ENCODE measurements around the gene MAS1. TPM values are rescaled to one million over a fixed set of nuclear protein-coding genes. Genes with fewer than 3 reads are reported as not detected.

Gene MAS1
- total RNA-seq, 4 donors from 2014 or later: not detected

DNA sequence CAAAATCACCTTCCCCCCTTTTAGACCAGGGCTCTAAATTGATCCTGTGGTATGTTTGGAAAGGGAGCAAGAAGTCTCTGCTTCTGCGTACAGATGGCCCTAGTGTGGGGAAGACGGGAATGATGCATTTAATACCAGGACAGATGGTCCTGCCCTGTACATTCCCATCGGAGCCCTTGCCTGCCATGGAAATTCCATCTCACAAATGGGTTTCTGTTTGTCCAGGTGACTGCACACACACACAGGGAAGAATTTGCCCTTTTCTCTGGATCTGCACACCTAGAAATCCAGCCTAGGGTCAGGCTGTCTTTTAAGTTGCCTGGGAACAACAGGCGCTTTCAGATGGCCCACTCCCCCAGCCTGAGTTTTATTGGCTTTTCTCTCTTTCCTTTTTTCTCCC is 1.3 kb downstream of the MAS1 start:
- H3K36me3 ChIP-seq: no peaks in the 10 kb centered on the region
- DNase-seq (ENCODE audit: low spot score in 2 of 2): peak in 1 of 2 donors; percentile 28
- no peak overlapping the region for H3K4me3 ChIP-seq
- WGBS: 92% methylated on average over 4 of the region's 4 CpGs
- peaks cover 60% of the 10 kb centered on the region for H3K27me3 ChIP-seq
- H3K27ac ChIP-seq: no peak overlapping the region
- no peaks in the 10 kb centered on the region for H3K9me3 ChIP-seq
- TF ChIP-seq EP300 (IDR thresholded peaks at IDR 0.05) (no peak), POLR2A (IDR thresholded peaks at IDR 0.05) (no peak), POLR2AphosphoS5 (IDR thresholded peaks at IDR 0.05) (no peak)
- TF ChIP-seq, protein P1, sequence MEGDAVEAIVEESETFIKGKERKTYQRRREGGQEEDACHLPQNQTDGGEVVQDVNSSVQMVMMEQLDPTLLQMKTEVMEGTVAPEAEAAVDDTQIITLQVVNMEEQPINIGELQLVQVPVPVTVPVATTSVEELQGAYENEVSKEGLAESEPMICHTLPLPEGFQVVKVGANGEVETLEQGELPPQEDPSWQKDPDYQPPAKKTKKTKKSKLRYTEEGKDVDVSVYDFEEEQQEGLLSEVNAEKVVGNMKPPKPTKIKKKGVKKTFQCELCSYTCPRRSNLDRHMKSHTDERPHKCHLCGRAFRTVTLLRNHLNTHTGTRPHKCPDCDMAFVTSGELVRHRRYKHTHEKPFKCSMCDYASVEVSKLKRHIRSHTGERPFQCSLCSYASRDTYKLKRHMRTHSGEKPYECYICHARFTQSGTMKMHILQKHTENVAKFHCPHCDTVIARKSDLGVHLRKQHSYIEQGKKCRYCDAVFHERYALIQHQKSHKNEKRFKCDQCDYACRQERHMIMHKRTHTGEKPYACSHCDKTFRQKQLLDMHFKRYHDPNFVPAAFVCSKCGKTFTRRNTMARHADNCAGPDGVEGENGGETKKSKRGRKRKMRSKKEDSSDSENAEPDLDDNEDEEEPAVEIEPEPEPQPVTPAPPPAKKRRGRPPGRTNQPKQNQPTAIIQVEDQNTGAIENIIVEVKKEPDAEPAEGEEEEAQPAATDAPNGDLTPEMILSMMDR (IDR thresholded peaks at IDR 0.05): no peak
- H3K4me1 ChIP-seq: no peaks in the 10 kb centered on the region

- no peak for TF ChIP-seq EP300 (IDR thresholded peaks at IDR 0.05)
- TF ChIP-seq, protein P1 (IDR thresholded peaks at IDR 0.05): no peak
- TF ChIP-seq POLR2AphosphoS5 (IDR thresholded peaks at IDR 0.05): no peak
- TF ChIP-seq POLR2A (IDR thresholded peaks at IDR 0.05): no peak
Measured at GRCh38 chr6:159893064-159893463, 2.3 kb downstream of the MAS1 start.

DNA sequence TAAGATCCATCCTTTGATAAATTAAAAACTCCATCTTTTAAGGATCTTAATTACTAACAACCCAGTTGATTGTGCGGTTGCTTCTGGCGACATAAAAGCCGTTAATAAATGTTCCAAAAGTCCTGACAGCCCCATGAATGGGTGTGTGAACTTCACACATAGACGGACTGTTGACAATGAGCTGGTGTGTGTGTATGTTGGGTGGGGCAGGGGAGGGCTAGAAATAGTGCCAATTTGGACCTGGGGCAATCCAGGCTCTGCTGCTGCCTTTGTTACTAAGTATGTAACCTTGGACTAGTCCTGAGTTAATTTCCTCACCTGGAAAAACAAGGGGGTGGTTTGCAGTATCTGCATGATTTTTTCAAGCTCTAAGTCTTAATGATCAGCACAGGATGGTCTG is 4.2 kb downstream of the MAS1 start:
- TF ChIP-seq POLR2A (IDR thresholded peaks at IDR 0.05): no peak
- no peaks in the 10 kb centered on the region for H3K9me3 ChIP-seq
- H3K27me3 ChIP-seq: peaks cover 31% of the 10 kb centered on the region
- no peak overlapping the region for H3K27ac ChIP-seq
- H3K36me3 ChIP-seq: no peaks in the 10 kb centered on the region
- DNase-seq (ENCODE audit: low spot score in 2 of 2): peak in 1 of 2 donors; percentile 20
- H3K4me1 ChIP-seq: no peaks in the 10 kb centered on the region
- H3K4me3 ChIP-seq: no peak overlapping the region
- WGBS: 46% methylated on average over 4 of the region's 4 CpGs

More at GRCh38 chr6:159893064-159893463, 2.3 kb downstream of the MAS1 start:
- Histone ChIP-seq H3K36me3 (no peaks in the 10 kb centered on the region), H3K4me1 (no peaks in the 10 kb centered on the region), H3K4me3 (no peak overlapping the region), H3K27ac (no peak overlapping the region), H3K27me3 (peaks cover 50% of the 10 kb centered on the region), H3K9me3 (no peaks in the 10 kb centered on the region)
- 100% methylated on average over 3 of the region's 3 CpGs for WGBS
- DNase-seq (ENCODE audit: low spot score in 2 of 2): peak in 1 of 2 donors; percentile 24

GRCh38 chr6:159897603-159898002 is 6.8 kb downstream of the MAS1 start:
- 94% methylated on average over 4 of the region's 4 CpGs for WGBS
- H3K27ac ChIP-seq: no peak overlapping the region
- no peaks in the 10 kb centered on the region for H3K9me3 ChIP-seq
- H3K4me3 ChIP-seq: no peak overlapping the region
- H3K36me3 ChIP-seq: no peaks in the 10 kb centered on the region
- no peak for DNase-seq (ENCODE audit: low spot score in 2 of 2)
- TF ChIP-seq POLR2A (IDR thresholded peaks at IDR 0.05): no peak
- no peak for TF ChIP-seq EP300 (IDR thresholded peaks at IDR 0.05)
- TF ChIP-seq POLR2AphosphoS5 (IDR thresholded peaks at IDR 0.05): no peak
- TF ChIP-seq, protein P1 (IDR thresholded peaks at IDR 0.05): no peak
- no peaks in the 10 kb centered on the region for H3K4me1 ChIP-seq
- H3K27me3 ChIP-seq: peaks cover 17% of the 10 kb centered on the region

DNA sequence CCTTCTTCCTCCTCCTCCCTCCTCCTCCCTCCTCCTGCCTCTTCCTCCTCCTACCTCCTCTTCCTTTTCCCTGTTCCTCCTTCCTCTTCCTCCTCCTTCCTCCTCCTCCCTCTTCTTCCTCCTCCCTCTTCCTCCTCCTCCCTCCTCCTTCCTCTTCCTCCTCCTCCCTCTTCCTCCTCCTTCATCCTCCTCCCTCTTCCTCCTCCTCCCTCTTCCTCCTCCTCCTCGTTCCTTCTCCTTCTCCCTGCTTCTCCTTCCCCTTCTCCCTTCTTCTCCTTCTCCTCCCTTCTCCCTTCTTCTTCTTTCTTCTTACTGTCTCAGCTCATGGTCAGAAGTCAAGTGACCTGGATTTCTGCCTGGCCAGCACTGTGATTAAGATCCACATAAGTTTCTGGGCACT is 7.7 kb downstream of the MAS1 start:
- Histone ChIP-seq H3K27ac (no peak overlapping the region), H3K9me3 (no peaks in the 10 kb centered on the region), H3K36me3 (no peaks in the 10 kb centered on the region), H3K4me1 (no peaks in the 10 kb centered on the region), H3K27me3 (peaks cover 10% of the 10 kb centered on the region), H3K4me3 (no peak overlapping the region)
- TF ChIP-seq, protein P1 (IDR thresholded peaks at IDR 0.05): no peak
- TF ChIP-seq POLR2AphosphoS5 (IDR thresholded peaks at IDR 0.05) (no peak), EP300 (IDR thresholded peaks at IDR 0.05) (no peak), POLR2A (IDR thresholded peaks at IDR 0.05) (no peak)
- DNase-seq (ENCODE audit: low spot score in 2 of 2): no peak
- 68% methylated on average over 1 of the region's 1 CpG for WGBS
